Raji (cell line): ENCODE data around the gene INPPL1.

Source experiments
- POLR2A ChIP-seq: IDR thresholded peaks from 2 replicates; pipeline ENCODE4 v1.6.1; 2011; ENCODE audit warnings: low read depth, low read length, control low read depth; ENCODE audit not compliant: insufficient read depth

Gene INPPL1

DNA sequence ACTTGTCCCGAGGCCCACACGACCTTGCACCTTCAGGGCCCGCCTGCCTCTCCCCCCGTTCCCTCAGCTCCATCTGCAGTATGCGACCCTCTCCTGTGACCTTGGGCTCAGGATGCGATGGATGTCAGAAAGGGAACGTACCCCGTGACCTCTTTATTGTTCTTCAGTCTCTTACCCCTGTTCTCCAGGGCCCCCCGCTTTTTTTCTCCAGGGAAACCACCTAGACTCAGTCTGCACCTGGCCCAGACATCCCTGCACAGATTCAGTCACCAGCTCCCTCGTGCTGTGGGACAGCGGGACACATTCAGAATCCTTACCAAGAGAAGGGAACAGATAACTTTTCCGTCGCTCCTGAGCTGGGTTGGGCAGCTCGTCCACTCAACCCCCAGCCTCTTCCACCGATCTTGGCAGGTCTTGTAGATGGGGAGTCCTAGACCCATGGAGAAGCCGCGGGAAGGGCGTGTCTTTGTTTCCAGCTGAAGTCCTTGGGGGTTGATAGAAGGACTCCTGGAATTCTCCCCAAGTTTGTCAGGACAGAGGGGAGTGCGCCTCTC is 20.8 kb downstream of the INPPL1 start:
- no peak for TF ChIP-seq POLR2A

DNA sequence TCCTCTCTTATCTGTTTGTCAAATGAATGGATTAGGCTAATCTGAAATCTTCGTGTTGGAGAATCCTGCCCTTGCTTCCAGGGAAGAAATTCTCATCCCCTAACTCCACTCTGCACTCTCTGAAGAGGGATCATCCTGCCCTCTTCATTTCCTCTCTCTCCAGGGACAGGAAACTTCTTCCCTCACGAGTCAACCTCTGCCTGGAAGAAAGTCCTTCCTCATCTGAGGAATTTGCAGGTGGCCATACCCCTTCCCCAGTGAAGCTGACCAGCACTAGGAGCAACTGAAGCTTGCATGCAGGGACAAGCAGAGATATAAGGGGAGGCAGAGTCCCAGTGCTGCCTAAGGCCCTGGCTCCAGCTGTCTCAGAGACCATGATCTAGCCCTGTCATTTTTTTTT is 23.0 kb downstream of the INPPL1 start:
- TF ChIP-seq POLR2A: no peak

DNA sequence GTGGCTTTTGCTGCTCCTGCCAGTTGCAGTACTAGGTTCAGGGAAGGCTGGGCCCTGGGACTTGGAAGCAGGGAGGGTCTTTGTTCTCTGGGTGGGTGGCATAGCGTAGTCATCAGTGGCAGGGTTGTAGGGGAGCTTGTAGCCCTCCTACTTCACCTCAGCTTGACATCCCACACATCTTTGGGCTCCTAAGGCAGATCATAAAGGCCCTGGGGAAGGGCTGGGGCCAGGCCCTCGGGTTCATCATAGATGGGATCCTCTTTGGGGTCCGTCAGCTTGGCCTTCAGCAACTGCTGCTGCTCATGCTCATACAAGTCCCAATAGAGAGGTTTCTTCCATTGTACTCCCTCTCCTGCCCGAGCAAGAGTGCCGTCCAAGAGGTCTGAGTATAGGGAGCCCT is 25.4 kb downstream of the INPPL1 start:
- TF ChIP-seq POLR2A: no peak

DNA sequence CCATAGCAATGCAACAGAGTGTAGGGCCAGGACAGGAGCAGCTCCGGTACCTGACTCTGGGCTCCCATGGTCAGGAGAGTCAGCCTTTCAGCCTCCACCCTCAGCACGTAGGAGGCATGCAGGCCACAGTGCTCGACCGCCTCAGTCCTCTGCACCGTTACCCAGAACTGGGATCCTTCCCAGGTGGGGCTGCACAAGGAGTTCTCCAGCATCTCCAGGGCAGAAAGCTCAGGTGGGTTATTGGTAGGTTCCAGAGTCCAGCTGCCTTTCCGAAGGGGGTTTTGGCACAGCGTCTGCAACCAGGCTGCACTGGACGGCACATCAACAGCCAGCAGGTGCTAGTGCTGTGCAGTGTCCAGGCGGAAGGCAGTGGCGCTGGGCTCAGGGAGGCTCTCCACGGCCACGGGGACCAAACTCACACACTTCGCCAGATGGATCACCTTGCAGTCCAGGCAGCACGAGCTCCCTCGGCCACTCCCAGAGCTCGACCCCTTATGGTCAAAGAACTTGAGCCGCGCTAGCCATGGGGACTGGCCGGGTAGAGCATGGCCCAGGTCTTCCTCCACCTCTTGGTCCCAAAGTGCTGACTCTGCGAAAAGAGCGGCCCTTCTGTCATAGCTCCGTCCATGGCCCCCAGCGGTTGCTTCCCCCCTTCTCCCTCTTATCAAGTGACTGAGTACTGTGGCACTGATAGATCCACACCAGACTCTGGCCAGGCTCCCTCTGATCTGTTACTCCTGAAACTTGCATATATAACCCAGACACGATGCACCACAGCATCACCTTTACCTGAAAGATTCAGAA is 26.3 kb downstream of the INPPL1 start:
- TF ChIP-seq POLR2A: no peak

DNA sequence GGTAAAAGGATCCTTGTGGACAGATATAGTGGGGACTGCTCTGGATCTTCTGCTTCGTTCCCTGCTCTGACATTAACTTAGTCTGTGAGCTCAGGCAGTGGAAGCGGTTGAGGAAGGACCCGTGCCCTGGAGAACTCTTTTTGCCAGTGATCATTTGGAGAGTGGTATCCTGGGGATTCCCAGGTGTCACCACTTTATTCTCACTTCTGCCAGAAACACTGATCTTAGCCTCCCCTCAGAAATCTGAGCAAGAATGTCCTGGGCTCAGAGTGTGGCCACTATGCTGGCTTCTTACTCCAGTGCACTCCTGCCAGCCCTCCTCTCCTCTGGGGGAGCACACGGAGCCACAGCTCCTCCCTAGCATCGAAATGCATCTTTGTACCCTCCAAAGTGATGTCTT is 27.0 kb downstream of the INPPL1 start:
- no peak for TF ChIP-seq POLR2A

DNA sequence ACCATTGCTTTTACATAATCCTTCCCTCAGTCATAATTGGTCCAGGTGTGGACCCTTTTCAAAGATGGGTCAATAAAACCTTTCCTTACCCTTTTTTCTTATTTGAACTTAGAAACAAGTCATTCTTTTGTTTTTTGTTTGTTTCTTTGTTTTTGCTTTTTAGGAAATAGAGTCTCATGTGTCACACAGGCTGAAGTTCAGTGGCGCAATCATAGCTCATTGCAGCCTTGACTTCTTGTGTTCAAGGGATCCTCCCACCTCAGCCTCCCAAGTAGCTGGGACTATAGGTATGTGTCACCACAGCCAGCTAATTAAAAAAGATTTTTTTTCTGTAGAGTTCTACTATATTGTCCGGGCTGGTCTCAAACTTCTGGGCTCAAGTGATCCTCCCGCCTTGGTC is 28.8 kb downstream of the INPPL1 start:
- TF ChIP-seq POLR2A: no peak

DNA sequence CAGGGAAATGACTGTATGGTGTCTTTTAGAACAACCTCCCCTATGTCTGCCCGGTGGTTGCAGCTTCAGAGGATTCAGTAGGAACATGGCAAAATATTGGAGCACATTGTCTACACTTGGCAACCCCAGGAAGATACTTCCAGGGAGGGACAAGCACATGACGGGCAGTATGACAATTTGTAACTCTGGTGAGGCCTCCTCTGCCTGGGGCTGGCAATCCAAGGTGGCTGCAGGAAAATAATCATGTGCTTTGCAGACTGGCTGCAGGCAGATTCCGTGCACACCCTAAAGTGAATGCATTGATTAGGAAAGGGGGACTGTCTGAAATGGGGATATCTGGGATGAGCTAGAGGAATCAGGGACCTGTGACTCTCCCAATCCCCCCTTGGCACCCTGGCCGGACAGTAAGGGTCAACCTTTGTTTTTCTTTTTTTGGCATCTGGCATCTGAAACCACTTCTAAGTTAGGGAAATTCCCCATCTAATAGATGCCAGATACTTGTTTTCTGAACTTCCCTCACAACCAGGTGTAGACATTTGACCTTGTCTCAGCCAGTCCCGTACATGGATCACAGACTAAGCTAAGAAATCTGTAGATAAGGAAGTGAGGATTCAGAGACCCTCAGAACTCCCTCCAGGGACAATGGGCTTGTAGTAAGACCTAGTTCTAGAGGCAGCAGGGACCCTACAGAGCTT is 29.9 kb downstream of the INPPL1 start:
- TF ChIP-seq POLR2A: no peak

DNA sequence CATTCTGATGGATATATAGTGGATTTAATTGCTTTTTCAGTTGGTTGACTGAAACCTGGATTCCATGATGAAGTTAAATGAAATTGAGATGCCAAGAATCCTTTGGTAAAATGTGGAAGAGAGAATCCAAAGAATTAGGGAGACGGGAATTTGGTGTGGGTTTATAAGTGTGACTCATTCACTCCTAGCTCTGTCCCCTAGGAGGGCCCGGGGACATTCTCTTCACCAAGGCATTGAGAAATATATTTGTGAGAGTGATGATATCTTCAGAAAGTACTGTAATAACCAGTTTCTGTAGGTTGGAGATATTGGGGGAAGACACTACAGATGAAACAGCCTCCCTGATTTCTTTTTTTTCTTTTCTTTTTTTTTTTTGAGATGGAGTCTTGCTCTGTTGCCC is 33.0 kb downstream of the INPPL1 start:
- no peak for TF ChIP-seq POLR2A

DNA sequence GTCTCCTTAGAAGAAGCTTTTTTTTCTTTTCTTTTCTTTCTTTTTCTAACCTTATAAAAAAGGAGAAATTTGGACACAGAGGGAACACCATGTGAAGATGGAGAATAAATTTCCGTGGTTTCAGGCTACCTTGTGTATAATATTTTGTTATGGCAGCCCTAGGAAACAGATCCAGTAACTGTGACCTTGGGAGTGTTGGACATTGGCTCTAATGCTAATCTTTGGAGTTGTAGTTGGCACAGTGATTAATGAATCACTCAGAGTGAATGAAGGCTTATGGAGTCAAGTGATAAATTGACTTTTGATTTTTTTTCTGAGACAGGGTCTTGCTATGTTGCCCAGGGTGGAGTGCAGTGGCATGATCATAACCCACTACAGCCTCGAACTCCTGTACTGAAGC is 34.9 kb downstream of the INPPL1 start:
- no peak for TF ChIP-seq POLR2A

DNA sequence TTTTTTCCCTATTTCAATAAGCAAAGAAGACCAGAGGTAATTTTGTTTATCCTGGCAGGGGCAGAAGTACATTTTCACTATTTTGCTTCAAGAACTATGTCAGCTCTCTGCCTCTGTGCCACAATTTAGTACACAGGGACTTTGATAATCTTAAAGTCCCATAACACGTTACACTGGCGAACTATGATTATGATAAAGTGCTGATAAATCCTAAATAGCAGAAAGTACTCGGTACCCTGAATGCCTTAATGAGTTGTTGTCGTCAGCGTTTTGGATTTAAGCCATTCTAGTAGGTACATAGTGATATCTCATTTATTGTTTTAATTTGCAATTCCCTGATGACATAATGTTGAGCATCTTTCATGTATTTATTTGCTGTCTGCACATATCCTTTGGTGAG is 36.0 kb downstream of the INPPL1 start:
- TF ChIP-seq POLR2A: no peak

DNA sequence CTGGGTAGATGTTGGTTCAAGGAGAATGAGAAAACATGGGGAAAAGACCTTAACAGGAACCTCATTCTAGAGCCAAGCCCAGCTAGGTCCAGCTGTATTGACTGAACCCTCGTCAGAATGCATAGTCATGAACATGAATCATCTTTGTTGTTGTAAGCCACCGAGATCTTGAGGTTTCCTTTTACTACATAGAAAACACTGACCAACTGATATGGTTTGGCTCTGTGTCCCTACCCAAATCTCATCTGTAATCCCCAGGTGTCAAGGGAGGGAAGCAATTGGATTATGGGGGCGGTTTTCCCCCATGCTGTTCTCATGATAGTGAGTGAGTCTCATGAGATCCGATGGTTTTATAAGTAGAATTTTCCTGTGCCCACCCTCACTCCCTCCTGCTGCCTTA is 38.8 kb downstream of the INPPL1 start:
- TF ChIP-seq POLR2A: no peak

DNA sequence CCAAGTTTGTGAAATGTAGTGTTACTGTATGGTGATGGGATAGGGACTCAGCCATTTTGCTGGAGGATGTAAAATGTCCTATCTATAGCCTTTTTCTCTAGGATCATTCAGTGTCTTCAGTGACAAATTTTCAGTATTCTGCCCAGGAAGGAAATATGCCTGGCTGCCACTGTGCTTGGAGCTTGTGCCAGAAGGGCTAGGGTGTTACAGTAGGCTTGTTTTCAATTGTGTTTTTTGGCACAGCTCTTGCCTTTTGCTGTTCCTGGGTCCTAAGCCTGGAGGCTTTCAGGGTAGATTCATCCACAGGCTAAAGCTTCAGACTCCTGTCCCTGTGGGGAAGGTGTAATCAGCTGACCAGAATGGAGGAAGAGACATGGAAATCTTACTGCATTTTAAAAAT is 41.4 kb downstream of the INPPL1 start:
- no peak for TF ChIP-seq POLR2A

DNA sequence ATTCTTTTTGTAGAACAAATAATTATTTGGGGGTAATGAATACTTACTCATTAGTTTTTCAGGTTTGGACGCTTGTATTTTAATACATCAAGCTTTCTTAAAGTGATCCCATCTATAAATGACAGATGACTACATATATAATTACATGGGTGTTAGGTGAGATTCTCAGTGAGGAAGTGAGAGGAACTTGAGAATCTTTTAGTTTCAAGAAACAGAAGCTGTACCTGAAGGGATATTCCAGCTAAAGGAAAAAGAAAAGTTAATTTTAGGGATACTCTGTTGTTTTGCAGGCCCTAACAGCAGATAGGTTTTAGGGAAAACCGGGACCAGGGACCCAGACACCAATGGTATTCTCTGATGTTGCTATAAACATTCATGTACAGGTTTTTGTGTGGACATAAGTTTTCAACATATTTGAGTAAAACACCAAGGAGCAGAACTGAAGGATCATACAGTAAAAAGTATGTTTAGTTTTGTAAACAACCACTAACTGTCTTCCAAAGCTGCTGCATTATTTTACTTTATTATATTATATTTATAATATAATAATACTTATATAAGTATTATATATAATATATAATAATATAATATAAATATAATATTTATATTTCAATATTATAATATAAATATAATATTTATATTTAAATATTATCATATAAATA is 43.5 kb downstream of the INPPL1 start:
- no peak for TF ChIP-seq POLR2A

DNA sequence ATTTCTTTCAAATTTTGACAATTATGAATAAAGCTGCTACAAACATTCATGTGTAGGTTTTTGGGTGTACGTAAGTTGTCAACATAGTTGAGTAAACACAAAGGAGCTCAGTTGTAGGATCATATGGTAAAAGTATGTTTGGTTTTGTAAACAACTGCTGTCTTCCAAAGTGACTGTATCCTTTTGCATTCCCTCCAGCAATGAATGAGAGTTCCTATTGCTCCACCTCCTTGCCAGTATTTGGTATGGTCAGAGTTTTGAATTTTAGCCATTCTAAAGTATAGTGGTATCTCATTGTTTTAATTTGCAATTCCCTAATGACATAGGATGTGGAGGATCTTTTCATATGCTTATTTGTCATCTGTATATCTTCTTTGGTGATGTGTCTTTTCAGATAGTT is 47.4 kb downstream of the INPPL1 start:
- no peak for TF ChIP-seq POLR2A

DNA sequence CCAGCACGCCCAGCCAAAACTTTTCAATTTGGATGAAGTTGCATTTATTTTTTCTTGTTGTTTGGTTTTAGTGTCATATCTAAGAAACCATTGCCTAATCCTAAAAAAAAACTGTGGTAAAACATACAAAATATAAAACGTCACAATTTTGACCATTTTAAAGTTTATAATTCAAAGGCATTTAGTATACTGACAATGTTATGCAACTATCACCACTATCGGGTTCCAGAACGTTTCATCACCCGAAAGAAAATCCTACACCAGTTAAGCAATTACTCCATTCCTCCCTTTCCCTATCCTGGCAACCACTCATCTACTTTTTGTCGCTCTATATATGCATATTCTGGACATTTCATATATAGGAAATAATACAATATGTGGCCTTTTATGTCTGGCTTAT is 49.9 kb downstream of the INPPL1 start:
- no peak for TF ChIP-seq POLR2A

DNA sequence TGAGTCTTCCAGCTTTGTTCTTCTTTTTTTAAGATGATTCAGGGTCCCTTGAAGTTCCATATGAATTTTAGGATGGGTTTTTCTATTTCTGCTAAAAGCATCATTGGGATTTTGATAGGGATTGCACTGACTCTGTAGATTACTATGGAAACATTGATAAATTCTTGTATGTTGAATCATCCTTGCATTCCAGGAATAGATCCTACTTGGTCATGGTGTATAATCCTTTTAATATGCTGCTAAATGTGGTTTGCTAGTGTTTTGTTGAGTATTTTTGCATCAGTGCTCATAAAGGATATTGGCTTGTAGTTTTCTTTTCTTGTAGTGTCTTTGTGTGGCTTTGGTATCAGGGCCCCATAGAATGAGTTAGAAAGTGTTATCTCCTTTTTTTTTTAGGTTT is 54.3 kb downstream of the INPPL1 start:
- no peak for TF ChIP-seq POLR2A
